Stimulated activated CD8-positive, alpha-beta memory T cell treated with anti-CD3 and anti-CD28 coated beads, Interleukin-7, amount 100 ng/mL, for 24 hours (primary cell): ENCODE data around the gene MEGF10.

Experiments
- DNase-seq: peaks from one replicate; pipeline ENCODE4 v3.0.0-alpha.2; 2020; ENCODE audit warnings: low read depth

The MEGF10 gene

DNA sequence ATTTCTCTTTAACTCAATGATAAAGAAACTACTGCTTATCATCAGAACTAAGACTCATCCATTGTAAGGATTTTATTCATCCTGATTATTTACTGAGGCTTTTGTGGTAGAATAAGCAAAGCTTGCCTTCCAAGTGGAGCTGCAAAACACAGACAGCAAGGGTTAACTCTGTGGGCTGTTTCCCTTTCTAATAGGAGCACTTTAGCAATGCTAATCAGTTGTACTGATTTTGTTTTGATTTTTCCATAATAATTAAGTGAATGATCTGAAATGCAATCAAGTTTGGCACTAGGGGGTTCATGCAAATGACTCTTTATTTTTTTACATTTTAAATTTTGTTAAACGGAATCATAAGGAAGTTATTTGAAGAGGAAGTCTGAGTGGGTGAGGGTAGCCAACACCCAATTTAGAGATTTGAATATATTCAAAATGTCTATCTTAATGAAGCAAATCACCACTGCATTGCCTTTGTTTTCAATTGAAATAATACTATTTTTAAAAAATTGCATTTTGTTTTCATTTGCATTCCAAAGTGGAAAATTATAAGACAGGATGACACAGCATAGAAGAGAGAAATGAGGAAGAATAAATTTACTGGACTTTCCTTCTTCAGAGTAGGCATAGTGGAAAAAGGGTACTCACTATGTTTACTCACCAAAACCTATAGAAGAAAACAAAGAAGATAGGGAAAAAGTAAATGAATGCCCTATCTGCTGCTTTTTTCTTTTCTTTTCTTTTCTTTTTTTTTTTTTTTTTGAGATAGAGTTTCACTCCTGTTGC lies 36.6 kb downstream of the MEGF10 start:
- DNase-seq: no peak

DNA sequence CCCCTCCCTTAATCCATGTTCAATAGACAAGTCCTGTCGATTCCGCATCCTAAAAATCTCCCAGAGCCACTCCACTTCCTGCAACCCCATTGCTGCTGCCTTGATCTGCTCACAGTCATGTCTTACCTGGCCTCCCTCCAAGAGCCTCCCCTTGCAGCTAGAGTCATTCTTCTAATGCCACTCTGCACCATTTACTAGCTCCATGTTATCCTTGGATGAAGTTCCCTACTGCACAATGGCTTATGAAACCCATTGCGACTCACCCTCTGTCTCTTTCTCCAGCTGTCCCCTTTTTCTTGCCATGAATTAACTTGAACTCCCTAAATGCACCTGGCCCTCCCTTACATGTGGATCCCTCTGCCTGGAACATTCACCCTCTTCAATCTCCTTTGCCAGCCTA lies 39.5 kb downstream of the MEGF10 start:
- DNase-seq: no peak

GRCh38 chr5:127331890-127332649 lies 41.5 kb downstream of the MEGF10 start:
- no peak for DNase-seq

DNA sequence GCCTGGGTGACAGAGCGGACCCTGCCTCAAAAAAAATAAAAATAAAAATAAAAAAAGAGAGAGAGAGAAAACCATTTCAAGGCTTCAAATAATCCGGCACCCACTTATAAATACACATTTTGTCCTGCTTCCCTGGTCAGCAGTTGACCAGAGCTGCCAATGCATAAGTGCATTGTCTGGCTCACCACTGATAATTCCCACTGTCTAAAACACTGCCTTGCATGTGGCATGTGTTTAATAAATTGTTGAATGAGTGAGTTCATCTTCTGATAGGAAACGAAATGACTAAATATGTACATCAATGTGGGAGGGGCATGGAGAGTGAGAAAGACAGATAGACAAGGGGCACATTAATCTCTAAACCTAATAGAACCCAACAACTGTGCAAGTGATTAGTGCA lies 42.9 kb downstream of the MEGF10 start:
- no peak for DNase-seq

DNA sequence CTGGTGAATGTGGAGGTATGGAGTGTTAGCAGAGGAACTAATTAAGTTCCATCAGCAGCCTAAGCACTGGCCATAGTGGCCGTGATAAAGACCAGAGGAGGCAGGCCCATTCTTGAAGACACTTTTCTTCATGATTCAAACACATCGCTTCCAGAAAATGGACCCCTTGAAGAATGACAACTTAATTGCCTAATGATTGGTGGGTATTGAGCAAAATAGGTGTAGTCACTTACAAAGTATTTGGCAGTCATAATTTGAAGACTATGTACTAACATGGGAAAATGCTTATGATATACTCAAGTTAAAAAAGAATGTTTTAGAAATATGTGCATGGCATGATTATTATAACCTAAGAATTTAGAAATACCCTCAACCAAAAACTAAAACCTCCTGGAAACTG lies 44.8 kb downstream of the MEGF10 start:
- no peak for DNase-seq

DNA sequence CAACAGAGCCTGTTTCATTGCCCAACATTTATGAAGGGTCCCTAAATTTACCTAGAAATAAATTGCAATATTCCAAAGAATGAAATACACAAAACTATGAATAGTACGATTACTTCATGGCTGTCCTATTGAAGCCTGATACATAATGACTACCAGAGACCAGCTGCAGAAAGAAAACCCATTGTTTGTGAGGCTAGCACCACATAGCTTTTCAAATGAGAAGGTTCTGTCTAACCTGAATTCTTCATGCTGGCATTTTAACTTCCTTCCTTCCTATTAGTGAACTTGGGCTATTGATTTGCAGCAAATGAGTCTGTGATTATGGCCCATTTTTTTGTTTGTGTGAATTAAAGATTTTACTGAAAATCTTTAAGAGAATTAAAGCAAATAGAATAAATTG lies 47.3 kb downstream of the MEGF10 start:
- DNase-seq: no peak

DNA sequence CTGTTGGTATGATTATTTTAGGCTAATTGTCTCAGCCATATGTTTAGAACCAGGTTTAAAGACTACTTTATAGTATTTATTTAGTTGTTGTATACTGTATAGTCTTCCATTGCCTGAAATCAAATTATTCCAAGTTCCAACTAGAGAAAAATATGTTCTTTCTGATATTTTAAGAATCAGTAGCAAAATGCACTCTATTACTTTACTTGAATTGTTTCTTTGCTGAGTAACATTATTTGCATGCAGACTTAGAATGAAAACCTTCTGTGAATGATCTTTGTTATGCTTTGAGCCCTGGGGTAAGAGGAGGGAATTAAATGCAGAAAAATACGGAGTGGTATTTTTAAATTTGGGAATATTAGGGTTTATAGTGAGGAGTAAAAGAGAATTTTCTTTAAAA lies 47.9 kb downstream of the MEGF10 start:
- DNase-seq: no peak

DNA sequence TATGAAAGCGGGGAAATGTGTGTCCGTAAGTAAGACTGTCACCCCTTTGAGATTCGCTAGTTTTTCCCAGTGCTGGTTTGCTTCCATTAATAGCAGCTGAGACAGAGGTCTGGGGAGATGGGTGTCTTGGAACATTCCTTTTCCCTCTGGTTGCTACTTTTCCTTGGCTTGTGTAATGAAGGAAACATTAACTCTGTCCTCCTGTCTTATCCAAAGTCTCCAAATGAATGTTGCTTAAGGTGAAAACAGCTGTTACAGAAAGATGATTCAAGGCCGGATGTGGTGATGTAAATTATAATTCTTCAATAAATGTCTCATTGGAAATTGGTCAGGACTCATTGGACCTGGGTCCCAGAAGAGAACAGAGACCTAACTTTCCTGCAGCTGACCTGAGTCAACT lies 50.0 kb downstream of the MEGF10 start:
- DNase-seq: no peak

GRCh38 chr5:127342364-127342763 lies 51.8 kb downstream of the MEGF10 start:
- DNase-seq: no peak

GRCh38 chr5:127343313-127343712 lies 52.7 kb downstream of the MEGF10 start:
- no peak for DNase-seq

DNA sequence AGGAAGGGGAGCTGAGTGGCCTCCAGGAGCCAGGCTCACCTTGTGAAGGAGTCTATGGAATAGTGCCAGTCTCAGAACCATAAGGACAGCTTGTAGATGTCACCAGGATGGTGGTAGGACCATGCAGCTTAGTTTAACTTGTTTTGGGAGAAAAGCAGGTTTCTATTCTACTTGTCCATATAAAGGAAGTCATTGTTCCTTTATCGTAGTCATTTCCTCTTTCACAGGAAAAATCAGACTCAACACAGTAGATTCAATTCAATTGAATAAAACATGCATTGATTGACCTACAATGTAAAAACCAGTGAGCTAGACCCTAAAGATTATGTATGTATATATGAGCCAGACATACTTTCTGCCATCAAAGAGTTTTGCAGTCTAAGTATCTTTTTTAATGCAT lies 53.3 kb downstream of the MEGF10 start:
- DNase-seq: no peak

DNA sequence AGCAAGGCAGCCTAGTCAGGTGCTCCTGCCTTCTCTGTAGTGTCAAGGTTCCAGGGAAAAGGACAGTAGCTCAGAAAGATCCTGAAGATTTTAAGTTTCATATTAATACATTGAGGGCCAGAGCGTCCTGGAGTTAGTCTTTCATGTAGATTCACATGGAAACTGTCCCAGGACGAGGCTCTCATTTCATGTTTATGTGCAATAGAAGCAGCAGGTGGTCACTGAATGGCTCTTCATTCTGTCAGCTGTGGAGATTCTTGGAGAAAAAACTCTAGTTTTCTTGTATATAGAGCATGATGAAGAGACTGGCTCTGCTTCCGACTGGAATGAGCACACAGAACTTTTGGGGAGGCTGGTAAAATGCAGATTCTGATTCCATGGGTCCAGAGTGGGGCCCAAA lies 54.3 kb downstream of the MEGF10 start:
- DNase-seq: no peak

DNA sequence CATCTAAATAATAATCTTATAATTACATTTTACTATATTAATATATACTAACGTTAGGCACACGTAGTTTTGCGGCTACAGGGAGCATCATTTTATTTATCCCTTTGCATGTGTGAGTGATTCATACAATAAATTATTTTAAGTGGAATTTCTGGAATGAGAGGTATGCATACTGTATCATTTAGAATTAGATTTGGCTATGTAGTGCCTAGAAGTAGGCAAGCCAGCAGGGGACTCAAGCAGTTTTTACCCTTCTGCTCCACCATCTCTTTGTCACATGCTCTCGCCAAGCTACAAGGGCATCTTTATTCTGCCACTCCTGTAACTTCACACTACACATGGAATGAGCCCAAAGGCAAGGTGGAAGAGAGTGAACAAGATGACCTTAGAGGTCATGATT lies 60.8 kb downstream of the MEGF10 start:
- no peak for DNase-seq

DNA sequence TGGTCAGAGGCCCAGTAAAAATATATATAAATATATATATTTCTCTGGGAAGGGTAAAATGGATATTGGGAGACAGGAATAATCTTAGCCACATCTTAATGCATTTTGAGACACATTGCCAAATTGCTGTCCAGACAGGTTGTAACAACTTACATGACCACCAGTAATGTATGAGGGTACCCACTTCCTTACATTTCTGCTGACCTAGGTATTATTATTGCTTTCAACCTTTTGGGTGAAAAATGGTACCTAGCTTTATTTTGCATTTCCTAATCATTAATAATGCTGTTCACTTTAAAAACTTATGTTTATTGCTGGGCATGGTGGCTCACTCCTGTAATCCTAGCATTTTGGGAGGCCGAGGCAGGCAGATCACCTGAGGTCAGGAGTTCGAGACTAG lies 61.5 kb downstream of the MEGF10 start:
- DNase-seq: no peak

- no peak for DNase-seq
Measured at GRCh38 chr5:127353327-127353726, 62.7 kb downstream of the MEGF10 start.

DNA sequence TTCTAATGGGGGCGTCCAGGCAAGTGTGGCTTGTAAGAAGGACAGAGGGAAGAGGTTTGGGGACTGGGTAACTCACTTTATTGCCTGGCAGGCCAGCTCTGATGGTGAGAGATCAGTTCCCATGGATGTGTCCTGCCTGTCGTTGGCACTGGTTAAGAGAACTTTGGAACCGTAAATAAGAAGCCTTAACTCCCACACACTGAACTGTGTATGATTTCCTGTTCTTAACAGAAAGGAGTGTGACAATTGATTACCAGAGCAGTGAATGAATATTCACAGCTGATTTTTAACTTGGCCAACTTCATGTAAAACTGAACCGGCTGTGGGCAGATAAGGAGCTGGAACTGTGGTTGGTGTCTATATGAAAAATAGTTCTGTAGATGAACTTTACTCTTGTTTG lies 63.2 kb downstream of the MEGF10 start:
- no peak for DNase-seq

- DNase-seq: no peak
Measured at GRCh38 chr5:127355337-127355736, 64.7 kb downstream of the MEGF10 start.

DNA sequence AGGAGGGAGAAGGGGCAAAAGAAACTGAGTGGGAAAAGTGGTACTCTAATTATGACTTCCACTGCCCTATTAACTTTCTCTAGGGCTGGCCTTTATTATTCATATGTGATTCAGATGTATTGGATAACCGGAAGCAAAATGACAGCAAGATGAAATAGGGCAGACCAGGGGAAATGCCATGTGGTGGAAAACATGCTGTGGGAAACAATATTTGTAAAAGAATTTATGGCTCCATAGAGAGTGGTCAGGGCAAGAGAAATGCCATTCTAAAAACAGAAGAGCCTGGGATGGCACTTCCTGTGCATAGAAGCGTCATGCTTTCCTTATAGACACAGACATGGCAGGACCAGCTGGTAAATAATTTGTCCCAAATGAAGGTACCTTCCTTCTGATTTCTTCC lies 67.7 kb downstream of the MEGF10 start:
- DNase-seq: no peak

GRCh38 chr5:127358740-127359139 lies 68.1 kb downstream of the MEGF10 start:
- no peak for DNase-seq

GRCh38 chr5:127359502-127359901 lies 68.9 kb downstream of the MEGF10 start:
- DNase-seq: no peak

DNA sequence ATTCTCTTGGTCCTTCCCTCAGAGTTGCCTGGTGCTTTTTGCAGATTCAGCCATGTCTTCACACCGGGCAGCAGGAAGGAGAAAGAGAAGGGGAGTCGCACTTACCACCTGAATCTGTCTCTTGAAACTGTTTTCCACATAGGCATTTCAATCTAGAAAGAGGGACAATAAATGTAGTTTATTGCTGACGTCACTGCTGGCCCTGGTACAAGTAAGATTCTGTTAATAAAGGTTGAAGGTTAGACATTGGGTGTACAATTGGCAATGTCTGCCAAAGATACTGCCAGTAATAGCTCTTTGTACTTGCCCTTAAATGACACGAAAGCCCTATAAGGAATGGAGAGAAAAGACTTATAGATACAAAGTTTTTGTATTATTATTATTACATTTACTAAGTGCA lies 72.8 kb downstream of the MEGF10 start:
- no peak for DNase-seq

DNA sequence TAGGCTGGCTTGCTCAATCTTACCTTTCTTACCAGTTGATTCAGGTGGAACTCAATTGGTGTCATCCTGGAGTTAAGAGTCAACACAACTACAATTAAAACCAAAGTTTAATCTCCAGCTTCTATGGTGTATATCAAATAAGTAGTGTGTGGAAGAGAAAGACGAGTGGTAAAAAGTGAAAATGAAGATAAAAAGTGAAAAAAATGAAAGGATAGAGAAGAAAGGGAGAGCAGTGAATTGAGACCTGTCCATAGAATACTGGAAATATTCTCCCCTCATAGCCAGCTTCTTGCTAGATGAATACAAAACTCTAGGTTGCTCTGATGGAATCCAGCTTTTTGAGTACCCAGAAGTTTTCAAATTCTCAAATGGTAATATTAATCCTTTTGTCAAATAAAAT lies 76.4 kb downstream of the MEGF10 start:
- no peak for DNase-seq

DNA sequence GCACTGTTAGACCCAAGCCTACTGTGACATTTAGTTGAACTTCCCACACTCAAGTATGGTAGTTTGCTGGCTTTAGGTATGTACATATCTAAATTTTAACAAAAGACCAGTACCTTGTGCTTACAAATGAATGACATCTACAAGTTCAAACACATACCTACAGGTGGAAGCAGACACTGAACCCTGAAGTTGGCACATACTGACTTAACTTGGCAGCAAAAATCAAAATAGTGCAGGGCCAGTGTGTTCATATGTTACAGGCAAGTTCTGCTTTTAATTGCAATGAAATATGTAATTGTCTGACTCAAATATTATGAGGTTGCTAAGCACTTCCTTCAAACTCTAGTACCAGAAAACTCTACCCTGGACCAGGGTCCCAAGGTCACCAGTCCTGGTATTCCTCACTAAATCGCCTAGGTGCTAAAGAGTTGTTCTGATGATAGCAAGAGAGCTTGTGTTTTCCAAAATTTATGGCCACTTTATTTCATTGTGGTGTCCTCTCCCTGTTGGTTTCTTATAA lies 77.4 kb downstream of the MEGF10 start:
- DNase-seq: no peak

DNA sequence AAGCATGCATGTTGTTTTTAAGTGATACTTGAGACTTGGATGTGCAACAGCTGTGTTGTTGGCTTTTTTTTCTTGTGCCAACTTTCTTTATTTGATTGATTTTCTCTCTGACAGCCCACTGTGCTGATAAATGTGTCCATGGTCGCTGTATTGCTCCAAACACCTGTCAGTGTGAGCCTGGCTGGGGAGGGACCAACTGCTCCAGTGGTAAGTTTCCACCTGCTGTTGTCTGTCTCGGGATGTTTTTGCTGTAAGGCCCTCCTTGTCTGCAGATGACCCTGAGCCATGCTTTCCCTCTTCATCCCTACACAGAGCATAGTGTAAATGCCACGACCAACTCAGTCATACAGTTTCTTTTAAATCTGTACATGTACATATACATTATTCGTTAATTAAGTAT lies 79.2 kb downstream of the MEGF10 start:
- DNase-seq: no peak
